ENCODE measurements around the gene MYO9B. TPM values are rescaled to one million over a fixed set of nuclear protein-coding genes. Genes with fewer than 3 reads are reported as not detected.

Gene MYO9B
- total RNA-seq, 1 donor from 2014 or later: 100 TPM

GRCh38 chr19:17165715-17166114 is 90.1 kb downstream of the MYO9B start:
- intact Hi-C loops (cut with DNase I): no loop called here
- TF ChIP-seq POLR2A (IDR thresholded peaks at IDR 0.05) (no peak), POLR2AphosphoS5 (IDR thresholded peaks at IDR 0.05; ENCODE audit: insufficient read depth in 1 of 2, low read depth in 1 of 2) (no peak)
- TF ChIP-seq, protein P1, sequence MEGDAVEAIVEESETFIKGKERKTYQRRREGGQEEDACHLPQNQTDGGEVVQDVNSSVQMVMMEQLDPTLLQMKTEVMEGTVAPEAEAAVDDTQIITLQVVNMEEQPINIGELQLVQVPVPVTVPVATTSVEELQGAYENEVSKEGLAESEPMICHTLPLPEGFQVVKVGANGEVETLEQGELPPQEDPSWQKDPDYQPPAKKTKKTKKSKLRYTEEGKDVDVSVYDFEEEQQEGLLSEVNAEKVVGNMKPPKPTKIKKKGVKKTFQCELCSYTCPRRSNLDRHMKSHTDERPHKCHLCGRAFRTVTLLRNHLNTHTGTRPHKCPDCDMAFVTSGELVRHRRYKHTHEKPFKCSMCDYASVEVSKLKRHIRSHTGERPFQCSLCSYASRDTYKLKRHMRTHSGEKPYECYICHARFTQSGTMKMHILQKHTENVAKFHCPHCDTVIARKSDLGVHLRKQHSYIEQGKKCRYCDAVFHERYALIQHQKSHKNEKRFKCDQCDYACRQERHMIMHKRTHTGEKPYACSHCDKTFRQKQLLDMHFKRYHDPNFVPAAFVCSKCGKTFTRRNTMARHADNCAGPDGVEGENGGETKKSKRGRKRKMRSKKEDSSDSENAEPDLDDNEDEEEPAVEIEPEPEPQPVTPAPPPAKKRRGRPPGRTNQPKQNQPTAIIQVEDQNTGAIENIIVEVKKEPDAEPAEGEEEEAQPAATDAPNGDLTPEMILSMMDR (IDR thresholded peaks at IDR 0.05): no peak

GRCh38 chr19:17170538-17171297 is 95.1 kb downstream of the MYO9B start:
- Histone ChIP-seq H3K27me3 (no peaks in the 10 kb centered on the region), H3K36me3 (peaks cover 0 to 80% of the 10 kb centered on the region in 2 donors), H3K4me1 (no peaks in the 10 kb centered on the region), H3K4me3 (no peak overlapping the region), H3K9me3 (no peaks in the 10 kb centered on the region), H3K27ac (no peak overlapping the region)
- intact Hi-C loops (cut with DNase I): no loop called here
- no peak for TF ChIP-seq POLR2A (IDR thresholded peaks at IDR 0.05)
- no peak for DNase-seq (ENCODE audit: extremely low spot score in 2 of 2)

More at GRCh38 chr19:17165715-17166114, 90.1 kb downstream of the MYO9B start:
- Histone ChIP-seq H3K4me1 (no peaks in the 10 kb centered on the region), H3K9me3 (no peaks in the 10 kb centered on the region), H3K27me3 (no peaks in the 10 kb centered on the region), H3K36me3 (peaks cover 4 to 93% of the 10 kb centered on the region in 2 donors), H3K4me3 (no peak overlapping the region), H3K27ac (no peak overlapping the region)
- DNase-seq (ENCODE audit: extremely low spot score in 2 of 2): no peak

DNA sequence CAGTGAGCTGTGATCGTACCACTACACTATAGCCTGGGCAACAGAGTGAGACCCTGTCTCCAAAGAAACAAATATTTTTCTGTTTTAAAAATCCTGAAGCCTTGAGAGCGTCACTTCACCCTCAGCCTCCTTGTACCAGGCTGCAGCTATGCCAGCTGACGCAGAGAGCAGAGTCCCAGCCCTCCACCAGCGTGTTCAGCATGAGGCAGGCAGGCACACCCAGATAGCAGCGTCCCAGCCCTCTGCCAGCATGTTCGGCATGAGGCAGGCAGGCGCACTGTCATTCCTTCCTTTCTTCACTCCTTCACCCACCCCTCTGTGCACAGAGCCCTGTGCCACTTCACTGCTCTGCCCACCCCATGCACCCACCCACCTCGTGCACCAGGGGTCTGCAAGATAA is 96.3 kb downstream of the MYO9B start:
- Histone ChIP-seq H3K4me1 (no peaks in the 10 kb centered on the region), H3K4me3 (no peak overlapping the region), H3K27ac (no peak overlapping the region), H3K36me3 (peaks cover 0 to 82% of the 10 kb centered on the region in 2 donors), H3K27me3 (no peaks in the 10 kb centered on the region), H3K9me3 (no peaks in the 10 kb centered on the region)
- no peak for DNase-seq (ENCODE audit: extremely low spot score in 2 of 2)
- TF ChIP-seq, protein P1 (IDR thresholded peaks at IDR 0.05): no peak
- no peak for TF ChIP-seq POLR2A (IDR thresholded peaks at IDR 0.05)
- no peak for TF ChIP-seq POLR2AphosphoS5 (IDR thresholded peaks at IDR 0.05; ENCODE audit: insufficient read depth in 1 of 2, low read depth in 1 of 2)
- intact Hi-C loops (cut with DNase I): no loop called here

- DNase-seq (ENCODE audit: extremely low spot score in 2 of 2): no peak
- peaks cover 0 to 78% of the 10 kb centered on the region in 2 donors for H3K36me3 ChIP-seq
- intact Hi-C loops (cut with DNase I): no loop called here
These were observed 97.2 kb downstream of the MYO9B start for GRCh38 chr19:17172624-17173345.

GRCh38 chr19:17178291-17178690 is 102.7 kb downstream of the MYO9B start:
- TF ChIP-seq, protein P1 (IDR thresholded peaks at IDR 0.05): no peak
- no peak for TF ChIP-seq POLR2AphosphoS5 (IDR thresholded peaks at IDR 0.05; ENCODE audit: insufficient read depth in 1 of 2, low read depth in 1 of 2)
- no peak for TF ChIP-seq POLR2A (IDR thresholded peaks at IDR 0.05)
- H3K27ac ChIP-seq: no peak overlapping the region
- no peaks in the 10 kb centered on the region for H3K9me3 ChIP-seq
- H3K4me3 ChIP-seq: no peak overlapping the region
- intact Hi-C loops (cut with DNase I): no loop called here
- no peaks in the 10 kb centered on the region for H3K27me3 ChIP-seq
- DNase-seq (ENCODE audit: extremely low spot score in 2 of 2): no peak
- peaks cover 0 to 58% of the 10 kb centered on the region in 2 donors for H3K36me3 ChIP-seq
- no peaks in the 10 kb centered on the region for H3K4me1 ChIP-seq

More at GRCh38 chr19:17172624-17173345, 97.2 kb downstream of the MYO9B start:
- Histone ChIP-seq H3K4me3 (no peak overlapping the region), H3K27ac (no peak overlapping the region), H3K4me1 (no peaks in the 10 kb centered on the region), H3K27me3 (no peaks in the 10 kb centered on the region), H3K9me3 (no peaks in the 10 kb centered on the region)
- no peak for TF ChIP-seq POLR2AphosphoS5 (IDR thresholded peaks at IDR 0.05; ENCODE audit: insufficient read depth in 1 of 2, low read depth in 1 of 2)
- TF ChIP-seq, protein P1 (IDR thresholded peaks at IDR 0.05): no peak
- TF ChIP-seq POLR2A (IDR thresholded peaks at IDR 0.05): no peak

All from vagina (tissue), 2 donors.